ENCODE measurements around the gene ATF7. TPM values are rescaled to one million over a fixed set of nuclear protein-coding genes. Genes with fewer than 3 reads are reported as not detected.

ATF7 gene
- total and polyA plus RNA-seq, 2 of the 13 experiments (the other 11 are each of a cell fraction or from before 2014, with no cell fraction given): 9.6 to 16.2 TPM

DNA sequence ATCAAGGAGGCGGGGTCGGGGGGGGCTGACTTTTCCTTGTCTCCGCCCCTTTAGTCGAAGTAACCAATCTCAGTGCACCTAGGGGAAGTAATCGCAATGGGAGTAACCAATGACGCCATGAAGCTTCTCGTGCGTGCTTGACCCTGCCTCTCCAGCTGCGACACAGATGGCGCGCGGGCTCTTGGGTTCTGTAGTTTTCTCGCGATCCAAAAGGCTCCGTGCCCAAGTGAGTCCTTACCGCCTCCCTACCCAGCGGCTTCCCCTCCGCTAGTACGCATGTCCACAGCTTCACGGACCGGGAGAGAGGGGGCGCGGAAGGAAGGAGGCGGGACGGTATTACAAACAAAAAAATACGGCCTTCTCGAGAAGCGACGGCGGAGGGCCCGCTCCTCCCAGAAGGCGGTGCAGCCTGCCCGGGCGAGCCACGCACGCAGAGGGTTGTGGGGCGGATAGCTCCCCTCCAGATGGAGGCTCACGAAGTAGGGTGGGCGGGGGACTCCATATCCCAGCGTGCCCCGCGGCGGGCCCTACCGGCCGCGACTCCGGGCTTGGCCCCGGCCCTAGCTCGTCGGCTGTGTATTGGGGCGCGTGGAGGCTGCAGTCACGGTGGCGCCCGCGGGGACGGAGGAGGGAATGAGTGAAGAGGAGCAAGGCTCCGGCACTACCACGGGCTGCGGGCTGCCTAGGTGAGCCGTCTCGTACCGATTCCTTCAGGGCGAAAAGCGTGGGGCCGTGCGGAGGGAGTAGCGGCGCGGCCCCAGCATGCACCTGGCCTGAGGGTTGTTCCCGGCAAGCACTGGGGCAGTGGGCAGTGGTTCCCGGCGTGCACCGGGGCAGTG lies 125.2 kb downstream of the ATF7 start, which contains the start of gene TARBP2 (continued):
- TF ChIP-seq, protein P1, sequence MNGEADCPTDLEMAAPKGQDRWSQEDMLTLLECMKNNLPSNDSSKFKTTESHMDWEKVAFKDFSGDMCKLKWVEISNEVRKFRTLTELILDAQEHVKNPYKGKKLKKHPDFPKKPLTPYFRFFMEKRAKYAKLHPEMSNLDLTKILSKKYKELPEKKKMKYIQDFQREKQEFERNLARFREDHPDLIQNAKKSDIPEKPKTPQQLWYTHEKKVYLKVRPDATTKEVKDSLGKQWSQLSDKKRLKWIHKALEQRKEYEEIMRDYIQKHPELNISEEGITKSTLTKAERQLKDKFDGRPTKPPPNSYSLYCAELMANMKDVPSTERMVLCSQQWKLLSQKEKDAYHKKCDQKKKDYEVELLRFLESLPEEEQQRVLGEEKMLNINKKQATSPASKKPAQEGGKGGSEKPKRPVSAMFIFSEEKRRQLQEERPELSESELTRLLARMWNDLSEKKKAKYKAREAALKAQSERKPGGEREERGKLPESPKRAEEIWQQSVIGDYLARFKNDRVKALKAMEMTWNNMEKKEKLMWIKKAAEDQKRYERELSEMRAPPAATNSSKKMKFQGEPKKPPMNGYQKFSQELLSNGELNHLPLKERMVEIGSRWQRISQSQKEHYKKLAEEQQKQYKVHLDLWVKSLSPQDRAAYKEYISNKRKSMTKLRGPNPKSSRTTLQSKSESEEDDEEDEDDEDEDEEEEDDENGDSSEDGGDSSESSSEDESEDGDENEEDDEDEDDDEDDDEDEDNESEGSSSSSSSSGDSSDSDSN (CRISPR knock-in tag; IDR thresholded peaks at IDR 0.05): peak; percentile 44; the same call in 1 of the 2 replicates
- no peak for TF ChIP-seq CCAR2 (optimal IDR thresholded peaks at IDR 0.05; ENCODE audit: low read depth, low read length)
- peak; percentile 87 for TF ChIP-seq FOXC1 (CRISPR knock-in tag; IDR thresholded peaks at IDR 0.05; ENCODE audit: borderline replicate concordance)
- peak; percentile 94 for TF ChIP-seq CREM (IDR thresholded peaks at IDR 0.05)
- no peak for TF ChIP-seq CREM (CRISPR knock-in tag; IDR thresholded peaks at IDR 0.05)
- TF ChIP-seq ZNF501 (CRISPR knock-in tag; IDR thresholded peaks at IDR 0.05): peak; percentile 97
- TF ChIP-seq, protein P2, sequence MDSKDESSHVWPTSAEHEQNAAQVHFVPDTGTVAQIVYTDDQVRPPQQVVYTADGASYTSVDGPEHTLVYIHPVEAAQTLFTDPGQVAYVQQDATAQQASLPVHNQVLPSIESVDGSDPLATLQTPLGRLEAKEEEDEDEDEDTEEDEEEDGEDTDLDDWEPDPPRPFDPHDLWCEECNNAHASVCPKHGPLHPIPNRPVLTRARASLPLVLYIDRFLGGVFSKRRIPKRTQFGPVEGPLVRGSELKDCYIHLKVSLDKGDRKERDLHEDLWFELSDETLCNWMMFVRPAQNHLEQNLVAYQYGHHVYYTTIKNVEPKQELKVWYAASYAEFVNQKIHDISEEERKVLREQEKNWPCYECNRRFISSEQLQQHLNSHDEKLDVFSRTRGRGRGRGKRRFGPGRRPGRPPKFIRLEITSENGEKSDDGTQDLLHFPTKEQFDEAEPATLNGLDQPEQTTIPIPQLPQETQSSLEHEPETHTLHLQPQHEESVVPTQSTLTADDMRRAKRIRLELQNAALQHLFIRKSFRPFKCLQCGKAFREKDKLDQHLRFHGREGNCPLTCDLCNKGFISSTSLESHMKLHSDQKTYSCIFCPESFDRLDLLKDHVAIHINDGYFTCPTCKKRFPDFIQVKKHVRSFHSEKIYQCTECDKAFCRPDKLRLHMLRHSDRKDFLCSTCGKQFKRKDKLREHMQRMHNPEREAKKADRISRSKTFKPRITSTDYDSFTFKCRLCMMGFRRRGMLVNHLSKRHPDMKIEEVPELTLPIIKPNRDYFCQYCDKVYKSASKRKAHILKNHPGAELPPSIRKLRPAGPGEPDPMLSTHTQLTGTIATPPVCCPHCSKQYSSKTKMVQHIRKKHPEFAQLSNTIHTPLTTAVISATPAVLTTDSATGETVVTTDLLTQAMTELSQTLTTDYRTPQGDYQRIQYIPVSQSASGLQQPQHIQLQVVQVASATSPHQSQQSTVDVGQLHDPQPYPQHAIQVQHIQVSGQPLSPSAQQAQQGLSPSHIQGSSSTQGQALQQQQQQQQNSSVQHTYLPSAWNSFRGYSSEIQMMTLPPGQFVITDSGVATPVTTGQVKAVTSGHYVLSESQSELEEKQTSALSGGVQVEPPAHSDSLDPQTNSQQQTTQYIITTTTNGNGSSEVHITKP (CRISPR knock-in tag; IDR thresholded peaks at IDR 0.05; ENCODE audit: low read depth): no peak
- TF ChIP-seq ZNF12 (CRISPR knock-in tag; IDR thresholded peaks at IDR 0.05): no peak
- TF ChIP-seq, protein P3, sequence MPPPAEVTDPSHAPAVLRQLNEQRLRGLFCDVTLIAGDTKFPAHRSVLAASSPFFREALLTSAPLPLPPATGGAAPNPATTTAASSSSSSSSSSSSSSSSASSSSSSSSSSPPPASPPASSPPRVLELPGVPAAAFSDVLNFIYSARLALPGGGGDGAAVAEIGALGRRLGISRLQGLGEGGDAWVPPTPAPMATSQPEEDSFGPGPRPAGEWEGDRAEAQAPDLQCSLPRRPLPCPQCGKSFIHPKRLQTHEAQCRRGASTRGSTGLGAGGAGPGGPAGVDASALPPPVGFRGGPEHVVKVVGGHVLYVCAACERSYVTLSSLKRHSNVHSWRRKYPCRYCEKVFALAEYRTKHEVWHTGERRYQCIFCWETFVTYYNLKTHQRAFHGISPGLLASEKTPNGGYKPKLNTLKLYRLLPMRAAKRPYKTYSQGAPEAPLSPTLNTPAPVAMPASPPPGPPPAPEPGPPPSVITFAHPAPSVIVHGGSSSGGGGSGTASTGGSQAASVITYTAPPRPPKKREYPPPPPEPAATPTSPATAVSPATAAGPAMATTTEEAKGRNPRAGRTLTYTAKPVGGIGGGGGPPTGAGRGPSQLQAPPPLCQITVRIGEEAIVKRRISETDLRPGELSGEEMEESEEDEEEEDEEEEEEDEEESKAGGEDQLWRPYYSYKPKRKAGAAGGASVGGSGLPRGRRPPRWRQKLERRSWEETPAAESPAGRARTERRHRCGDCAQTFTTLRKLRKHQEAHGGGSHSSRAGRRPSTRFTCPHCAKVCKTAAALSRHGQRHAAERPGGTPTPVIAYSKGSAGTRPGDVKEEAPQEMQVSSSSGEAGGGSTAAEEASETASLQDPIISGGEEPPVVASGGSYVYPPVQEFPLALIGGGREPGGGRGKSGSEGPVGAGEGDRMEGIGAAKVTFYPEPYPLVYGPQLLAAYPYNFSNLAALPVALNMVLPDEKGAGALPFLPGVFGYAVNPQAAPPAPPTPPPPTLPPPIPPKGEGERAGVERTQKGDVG (CRISPR knock-in tag; IDR thresholded peaks at IDR 0.05; ENCODE audit: borderline replicate concordance): 0 out of 2 replicates have a peak, but pooled peaks have one; percentile 13
- TF ChIP-seq, protein P4, sequence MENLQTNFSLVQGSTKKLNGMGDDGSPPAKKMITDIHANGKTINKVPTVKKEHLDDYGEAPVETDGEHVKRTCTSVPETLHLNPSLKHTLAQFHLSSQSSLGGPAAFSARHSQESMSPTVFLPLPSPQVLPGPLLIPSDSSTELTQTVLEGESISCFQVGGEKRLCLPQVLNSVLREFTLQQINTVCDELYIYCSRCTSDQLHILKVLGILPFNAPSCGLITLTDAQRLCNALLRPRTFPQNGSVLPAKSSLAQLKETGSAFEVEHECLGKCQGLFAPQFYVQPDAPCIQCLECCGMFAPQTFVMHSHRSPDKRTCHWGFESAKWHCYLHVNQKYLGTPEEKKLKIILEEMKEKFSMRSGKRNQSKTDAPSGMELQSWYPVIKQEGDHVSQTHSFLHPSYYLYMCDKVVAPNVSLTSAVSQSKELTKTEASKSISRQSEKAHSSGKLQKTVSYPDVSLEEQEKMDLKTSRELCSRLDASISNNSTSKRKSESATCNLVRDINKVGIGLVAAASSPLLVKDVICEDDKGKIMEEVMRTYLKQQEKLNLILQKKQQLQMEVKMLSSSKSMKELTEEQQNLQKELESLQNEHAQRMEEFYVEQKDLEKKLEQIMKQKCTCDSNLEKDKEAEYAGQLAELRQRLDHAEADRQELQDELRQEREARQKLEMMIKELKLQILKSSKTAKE (CRISPR knock-in tag; IDR thresholded peaks at IDR 0.05; ENCODE audit: borderline replicate concordance): no peak
- peak; percentile 76; the same call in 1 of the 2 replicates for TF ChIP-seq ZNF552 (CRISPR knock-in tag; IDR thresholded peaks at IDR 0.05; ENCODE audit: borderline replicate concordance)
- TF ChIP-seq PRPF4 (IDR thresholded peaks at IDR 0.05; ENCODE audit: low read depth, low read length, poor library complexity, severe bottlenecking): no peak
- 0 out of 2 replicates have a peak, but pooled peaks have one; percentile 51 for TF ChIP-seq MTF1 (CRISPR knock-in tag; IDR thresholded peaks at IDR 0.05)
- TF ChIP-seq PAWR (CRISPR knock-in tag; IDR thresholded peaks at IDR 0.05; ENCODE audit: borderline replicate concordance): no peak
- TF ChIP-seq ZMYM2 (CRISPR knock-in tag; IDR thresholded peaks at IDR 0.05): no peak

Measured in HepG2 (cell line).